Measurements from ENCODE around the gene ULBP1.
"Not testable (repeated sequence)": the region's sequence is repeated elsewhere in the genome, so short reads cannot be mapped to it uniquely, and the experiment has no call there.

ULBP1 gene

GRCh38 chr6:149934249-149935156 is 29.2 kb upstream of the ULBP1 start:
- peak; percentile 85 for DNase-seq

- peak; percentile 41 for DNase-seq
Observed at GRCh38 chr6:149935246-149935645, 28.5 kb upstream of the ULBP1 start.

GRCh38 chr6:149935668-149936067 is 28.1 kb upstream of the ULBP1 start:
- DNase-seq: peak; percentile 50

GRCh38 chr6:149936743-149937142 is 27.0 kb upstream of the ULBP1 start:
- peak; percentile 38 for DNase-seq

GRCh38 chr6:149938013-149938570 is 25.7 kb upstream of the ULBP1 start:
- not testable (repeated sequence) for DNase-seq

- peak; percentile 80 for DNase-seq
Observed at GRCh38 chr6:149938571-149939355, 25.0 kb upstream of the ULBP1 start.

GRCh38 chr6:149939356-149939648 is 24.4 kb upstream of the ULBP1 start:
- DNase-seq: no peak

GRCh38 chr6:149939909-149940671 is 23.7 kb upstream of the ULBP1 start:
- DNase-seq: peak; percentile 50

GRCh38 chr6:149940672-149940982 is 23.1 kb upstream of the ULBP1 start:
- peak; percentile 59 for DNase-seq

- DNase-seq: peak; percentile 95
Observed at GRCh38 chr6:149941583-149942460, 21.9 kb upstream of the ULBP1 start, which contains the start of gene ULBP2. TSS of gene ULBP2 (plus strand) at chr6:149942014. CDS start at chr6:149942073, 59 bp downstream.

GRCh38 chr6:149942461-149942829 is 21.3 kb upstream of the ULBP1 start:
- DNase-seq: peak; percentile 62

- DNase-seq: peak; percentile 60
Observed at GRCh38 chr6:149943321-149943720, 20.4 kb upstream of the ULBP1 start.

GRCh38 chr6:149945276-149945675 is 18.5 kb upstream of the ULBP1 start:
- DNase-seq: peak; percentile 43

GRCh38 chr6:149946631-149947030 is 17.1 kb upstream of the ULBP1 start:
- DNase-seq: not testable (repeated sequence)

GRCh38 chr6:149947533-149947932 is 16.2 kb upstream of the ULBP1 start:
- DNase-seq: not testable (repeated sequence)

GRCh38 chr6:149948011-149948410 is 15.7 kb upstream of the ULBP1 start:
- DNase-seq: no peak

- no peak for DNase-seq
Observed at GRCh38 chr6:149948616-149949015, 15.1 kb upstream of the ULBP1 start.

GRCh38 chr6:149950423-149950822 is 13.3 kb upstream of the ULBP1 start:
- no peak for DNase-seq

- no peak for DNase-seq
Observed at GRCh38 chr6:149951096-149951495, 12.6 kb upstream of the ULBP1 start.

- no peak for DNase-seq
Observed at GRCh38 chr6:149951626-149952025, 12.1 kb upstream of the ULBP1 start.

GRCh38 chr6:149953390-149953789 is 10.4 kb upstream of the ULBP1 start:
- DNase-seq: peak; percentile 30

- not testable (repeated sequence) for DNase-seq
Observed at GRCh38 chr6:149953934-149954327, 9.8 kb upstream of the ULBP1 start.

Data from activated effector memory CD4-positive, alpha-beta T cell treated with anti-CD3 and anti-CD28 coated beads, Interleukin-2, amount 50 U/mL, for 16 hours (primary cell).